HG02588 (cell line): Measurements from ENCODE around the gene CCDC80.
"Not testable (repeated sequence)": the region's sequence is repeated elsewhere in the genome, so short reads cannot be mapped to it uniquely, and the experiment has no call there.

Experiments
- ATAC-seq: cut with Tn5 transposase; IDR thresholded peaks from one replicate; pipeline ENCODE4 v1.9.1; 2021; ENCODE audit warnings: mild to moderate bottlenecking, moderate library complexity; ENCODE audit not compliant: unreplicated experiment

The CCDC80 gene

DNA sequence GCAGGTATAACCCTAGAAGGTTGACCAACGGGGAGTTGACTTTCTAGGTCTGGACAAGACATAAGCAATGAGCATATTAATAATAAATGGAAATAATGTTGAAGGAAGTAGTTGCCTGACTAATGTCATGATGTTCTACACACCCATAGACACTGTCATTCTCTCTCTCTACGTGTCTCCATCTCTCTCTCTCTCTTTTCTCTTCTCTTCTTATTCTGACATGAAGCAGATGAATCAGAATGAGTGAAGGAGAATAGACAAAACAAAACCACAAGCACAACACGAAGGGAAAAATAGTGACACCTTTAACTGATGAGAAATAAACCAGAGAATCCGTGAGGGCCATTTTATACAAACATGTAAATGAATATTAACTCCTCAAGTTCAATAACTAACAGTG lies 26.7 kb upstream of the CCDC80 start:
- no peak for ATAC-seq

DNA sequence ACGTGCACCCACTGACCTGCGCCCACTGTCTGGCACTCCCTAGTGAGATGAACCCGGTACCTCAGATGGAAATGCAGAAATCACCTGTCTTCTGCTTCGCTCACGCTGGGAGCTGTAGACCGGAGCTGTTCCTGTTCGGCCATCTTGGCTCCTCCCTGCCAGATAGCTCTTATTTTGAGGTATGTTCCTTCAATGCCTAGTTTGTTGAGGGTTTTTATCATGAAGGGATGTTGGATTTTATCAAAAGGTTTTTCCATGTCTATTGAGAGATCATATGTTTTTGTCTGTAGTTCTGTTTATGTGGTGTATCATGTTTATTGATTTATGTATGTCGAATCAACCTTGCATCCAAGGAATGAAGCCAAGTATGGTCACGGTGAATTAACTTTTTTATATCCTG lies 24.1 kb upstream of the CCDC80 start:
- ATAC-seq, result not testable (repeated sequence)

GRCh38 chr3:112656043-112656442 lies 15.1 kb upstream of the CCDC80 start:
- no peak for ATAC-seq

DNA sequence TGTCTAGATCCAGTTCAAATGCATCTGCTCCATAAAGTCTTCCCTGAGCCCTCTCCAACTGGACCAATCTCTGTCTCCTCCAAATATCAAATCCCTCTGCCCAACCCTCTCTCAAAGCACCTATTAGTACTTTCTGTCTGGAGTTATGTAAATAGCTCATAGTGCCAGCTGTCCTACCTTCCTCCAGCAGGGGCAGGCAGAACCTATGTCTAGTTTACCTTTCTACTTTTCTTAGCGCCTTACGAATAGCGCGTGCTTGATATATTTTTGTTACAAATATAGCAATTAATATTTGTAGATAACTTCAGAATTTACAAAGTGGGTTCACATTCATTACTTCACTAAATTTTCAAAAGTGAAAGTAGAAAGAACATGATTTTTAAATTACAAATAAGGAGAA lies 14.0 kb upstream of the CCDC80 start:
- ATAC-seq, result no peak

DNA sequence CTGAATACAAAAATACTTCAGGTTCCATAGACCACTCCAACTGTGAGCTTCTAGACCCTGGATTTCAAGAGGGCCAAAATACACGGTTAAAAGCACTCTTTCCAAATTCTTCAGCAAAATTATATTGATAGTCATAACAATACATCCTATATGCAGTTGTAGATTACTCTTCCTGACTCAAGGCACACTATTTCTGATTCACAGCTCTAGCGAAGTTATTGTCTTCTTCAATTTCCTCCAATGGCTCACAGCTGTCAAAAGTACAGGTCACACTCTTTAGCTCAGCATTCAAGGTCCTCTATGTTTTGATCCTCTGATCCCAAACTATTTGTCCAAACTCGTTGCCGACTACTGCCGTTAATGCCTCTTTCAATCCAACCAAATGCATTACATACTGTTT lies 13.5 kb upstream of the CCDC80 start:
- no peak for ATAC-seq

GRCh38 chr3:112653881-112654300 lies 12.9 kb upstream of the CCDC80 start:
- ATAC-seq, result no peak

GRCh38 chr3:112653209-112653871 lies 12.4 kb upstream of the CCDC80 start:
- ATAC-seq, result no peak

GRCh38 chr3:112651516-112651915 lies 10.6 kb upstream of the CCDC80 start:
- ATAC-seq, result no peak

DNA sequence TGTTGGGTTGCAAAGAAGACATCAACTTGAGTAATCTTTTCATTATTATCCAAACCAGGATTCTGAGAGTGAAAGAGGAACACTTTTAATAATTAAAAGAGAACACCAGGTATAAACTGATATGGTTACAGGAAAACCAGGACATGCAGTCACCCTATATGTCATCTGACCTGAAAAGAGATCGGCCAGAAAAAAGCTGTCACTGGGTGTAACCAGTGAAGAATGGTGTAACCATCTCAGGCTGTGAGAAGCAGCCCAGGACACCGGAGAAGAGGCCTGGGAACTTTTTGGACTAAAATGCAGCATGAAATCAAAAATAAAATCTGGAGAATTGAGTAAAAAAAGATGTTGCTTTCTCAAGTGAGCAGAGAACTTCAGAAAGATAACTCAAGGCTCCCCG lies 10.1 kb upstream of the CCDC80 start:
- ATAC-seq, result no peak

DNA sequence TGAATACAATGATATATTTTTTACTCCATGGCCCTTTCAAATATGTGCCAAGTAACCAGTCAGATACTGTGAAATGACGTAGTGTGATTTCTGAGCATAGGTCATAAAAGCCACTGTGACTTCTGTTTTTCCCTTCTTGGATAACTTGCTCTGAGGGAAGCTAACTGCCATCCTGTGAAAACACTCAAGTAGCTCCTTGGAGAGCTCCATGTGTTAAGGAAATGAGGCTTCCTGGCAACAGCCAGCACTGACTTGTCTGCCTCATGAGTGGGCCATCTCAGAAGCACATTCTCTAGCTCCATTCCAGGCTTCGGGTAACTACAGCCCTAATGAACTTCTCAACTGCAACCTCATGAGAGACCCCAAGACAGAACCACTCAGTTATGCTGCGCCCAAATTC lies 9.5 kb upstream of the CCDC80 start:
- ATAC-seq, result no peak

GRCh38 chr3:112649478-112649735 lies 8.5 kb upstream of the CCDC80 start:
- no peak for ATAC-seq

GRCh38 chr3:112647122-112647521 lies 6.2 kb upstream of the CCDC80 start:
- ATAC-seq, result no peak

DNA sequence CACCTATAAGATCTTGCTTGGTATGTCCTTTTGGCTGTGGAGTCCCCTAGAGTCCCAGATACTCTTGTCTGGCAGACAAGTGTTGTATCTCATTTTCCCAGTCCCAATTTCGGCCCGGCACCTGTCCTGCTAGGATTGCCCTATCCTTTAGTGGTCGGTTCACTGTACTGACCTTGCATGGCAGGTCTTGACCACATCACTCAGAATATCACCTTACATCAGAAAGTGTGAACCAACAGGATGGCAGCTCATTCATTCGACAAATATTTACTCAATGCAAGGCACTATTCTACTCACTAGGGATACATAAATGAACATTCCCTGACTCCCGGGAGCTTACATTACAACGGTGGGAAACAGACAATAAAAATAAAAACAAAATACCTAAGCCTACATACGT lies 5.7 kb upstream of the CCDC80 start:
- ATAC-seq, result no peak

DNA sequence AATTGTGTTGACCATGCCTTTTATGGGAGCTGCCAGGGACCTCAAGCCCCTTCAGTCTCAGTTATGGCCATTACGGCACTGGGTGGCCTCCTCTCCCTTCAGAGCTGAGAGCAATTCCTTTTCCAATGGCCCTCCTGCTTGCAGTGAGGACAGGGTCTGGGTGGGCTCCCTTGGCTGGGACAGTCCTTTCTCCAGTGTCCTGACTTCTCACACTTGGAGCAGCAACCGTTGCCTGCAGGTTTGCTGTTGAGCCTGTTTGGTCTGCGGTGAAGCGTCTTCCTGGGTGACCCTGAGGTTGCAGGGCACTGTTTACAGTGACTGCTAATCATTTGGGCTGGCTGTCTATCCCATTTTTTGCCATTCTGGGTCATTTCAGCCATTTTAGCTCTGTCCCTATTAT lies 3.5 kb upstream of the CCDC80 start:
- no peak for ATAC-seq

DNA sequence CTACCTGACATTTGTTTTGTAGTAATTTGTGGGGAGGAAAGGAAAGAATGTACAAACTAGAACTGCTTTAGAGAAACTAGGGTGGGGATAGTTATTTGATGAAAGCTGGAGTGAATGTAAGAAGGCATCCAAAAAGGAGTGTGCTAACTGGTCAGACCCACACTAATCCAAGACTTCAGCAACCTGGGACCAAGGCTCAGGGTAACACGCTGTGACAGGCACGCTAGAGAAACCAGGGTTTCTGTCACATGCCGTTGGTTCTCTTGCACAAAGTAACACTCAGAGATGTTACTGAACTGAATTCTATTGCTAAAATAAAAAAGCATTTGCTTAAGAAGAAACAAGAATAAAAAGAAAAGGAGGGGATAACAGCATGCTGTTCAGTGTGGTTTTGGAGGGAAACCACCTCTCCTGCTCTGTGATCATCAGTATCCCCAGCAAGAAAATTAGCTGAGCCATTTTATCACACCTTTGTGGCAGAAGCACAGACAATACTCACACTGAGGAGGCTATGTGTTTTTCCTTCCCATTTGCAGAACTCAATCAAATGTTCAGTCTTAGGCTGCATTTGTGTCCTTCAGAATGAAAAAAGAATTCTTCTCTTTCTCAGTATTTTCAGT lies 2.8 kb upstream of the CCDC80 start:
- ATAC-seq, result no peak

- ATAC-seq, result peak; percentile 87
Observed at GRCh38 chr3:112642912-112643506, 2.1 kb upstream of the CCDC80 start.

GRCh38 chr3:112640276-112640929 lies 540 bp downstream of the CCDC80 start:
- no peak for ATAC-seq

DNA sequence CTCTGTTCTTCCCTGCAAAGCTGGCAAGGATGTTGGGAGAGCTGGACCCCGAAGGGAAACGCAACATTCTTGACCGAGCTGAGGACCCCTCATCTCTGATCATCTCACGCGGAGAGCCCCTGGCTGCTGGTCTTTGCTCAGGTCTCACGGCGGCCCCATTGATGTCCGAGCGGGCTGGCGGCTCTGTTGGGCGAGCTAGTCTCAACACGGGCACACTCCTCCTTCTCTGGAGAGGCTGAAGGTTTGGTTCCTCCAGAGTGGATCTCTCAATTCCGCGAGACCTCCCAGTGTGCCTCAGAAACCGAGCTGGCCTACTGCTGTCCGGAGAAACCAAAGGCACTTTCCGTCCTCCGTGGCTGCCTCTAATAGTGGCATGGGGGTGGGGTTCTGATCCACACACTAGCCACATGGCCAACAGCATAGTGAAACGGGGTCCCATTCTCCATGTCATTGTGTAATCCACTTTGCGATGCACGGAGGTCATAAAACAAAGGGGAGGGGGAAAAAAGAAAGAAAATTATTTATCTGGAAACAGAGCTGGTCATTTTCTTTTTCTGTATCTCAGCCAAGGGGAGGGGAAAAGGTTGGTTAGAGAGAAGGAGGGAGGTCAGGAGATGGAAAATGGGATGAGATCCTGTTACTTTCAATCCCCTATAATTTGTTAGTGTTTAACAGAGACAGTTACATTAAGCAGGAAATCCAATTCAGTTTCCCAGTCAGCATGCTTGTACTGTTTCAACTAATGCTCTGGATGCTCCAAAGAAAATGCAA lies 1.3 kb downstream of the CCDC80 start:
- ATAC-seq, result no peak

- no peak for ATAC-seq
Observed at GRCh38 chr3:112638327-112639020, 2.5 kb downstream of the CCDC80 start.

GRCh38 chr3:112637700-112638099 lies 3.2 kb downstream of the CCDC80 start:
- ATAC-seq, result no peak

GRCh38 chr3:112635674-112636073 lies 5.3 kb downstream of the CCDC80 start:
- no peak for ATAC-seq
